Hepatocyte (in vitro differentiated cells): ENCODE data around the gene PTPRT. TPM values are rescaled to one million over a fixed set of nuclear protein-coding genes. Genes with fewer than 3 reads are reported as not detected.

Experiments
- DNase-seq: peaks from one replicate; pipeline ENCODE4 v3.0.0-alpha.2; 2016; ENCODE audit warnings: low spot score
- H2AFZ ChIP-seq: fragments of 200-600 bp; sonication (generic); 2 replicates; pipeline ENCODE4 v1.6.0; 2016; ENCODE audit warnings: antibody characterized with exemption, mild to moderate bottlenecking
- H3K27ac ChIP-seq: fragments of 200-600 bp; sonication (generic); 2 replicates; pipeline ENCODE4 v1.5.1; 2016; ENCODE audit warnings: mild to moderate bottlenecking
- H3K27me3 ChIP-seq: fragments of 200-600 bp; sonication (generic); 2 replicates; pipeline ENCODE4 v1.6.1; 2016
- H3K36me3 ChIP-seq: fragments of 200-600 bp; sonication (generic); replicated peaks from 2 replicates; pipeline ENCODE4 v1.5.1; 2016; ENCODE audit warnings: low read depth; ENCODE audit not compliant: insufficient read depth
- H3K4me1 ChIP-seq: fragments of 200-600 bp; sonication (generic); 2 replicates; pipeline ENCODE4 v1.5.1; 2016; ENCODE audit warnings: mild to moderate bottlenecking, moderate library complexity; ENCODE audit not compliant: insufficient read depth
- H3K4me2 ChIP-seq: fragments of 200-600 bp; sonication (generic); 2 replicates; pipeline ENCODE4 v1.6.0; 2016
- H3K4me3 ChIP-seq: fragments of 200-600 bp; sonication (generic); 2 replicates; pipeline ENCODE4 v1.5.1; 2016; ENCODE audit warnings: mild to moderate bottlenecking
- H3K79me2 ChIP-seq: fragments of 200-600 bp; sonication (generic); 2 replicates; pipeline ENCODE4 v1.6.0; 2017; ENCODE audit warnings: mild to moderate bottlenecking
- H3K9me2 ChIP-seq: fragments of 200-600 bp; sonication (generic); replicated peaks from 2 replicates; pipeline ENCODE4 v1.6.0; 2017; ENCODE audit warnings: mild to moderate bottlenecking; ENCODE audit not compliant: insufficient read depth
- H3K9me3 ChIP-seq: fragments of 200-600 bp; sonication (generic); 2 replicates; pipeline ENCODE4 v1.5.1; 2016; ENCODE audit warnings: low read depth, mild to moderate bottlenecking
- H4K20me1 ChIP-seq: fragments of 200-600 bp; sonication (generic); 2 replicates; pipeline ENCODE4 v1.6.0; 2016; ENCODE audit warnings: mild to moderate bottlenecking; ENCODE audit not compliant: insufficient read depth, poor library complexity, severe bottlenecking
- CTCF ChIP-seq: fragments of 200-600 bp; sonication (generic); IDR thresholded peaks from 2 replicates; pipeline ENCODE4 v1.5.1; 2016; ENCODE audit warnings: antibody characterized with exemption, mild to moderate bottlenecking; ENCODE audit not compliant: poor library complexity
- EZH2 ChIP-seq: fragments of 200-600 bp; sonication (generic); IDR thresholded peaks from 2 replicates; pipeline ENCODE4 v1.6.1; 2016; ENCODE audit warnings: antibody characterized with exemption, mild to moderate bottlenecking, borderline replicate concordance
- EZH2phosphoT487 ChIP-seq: fragments of 200-600 bp; sonication (generic); IDR thresholded peaks from one replicate; pipeline ENCODE4 v1.6.1; 2018; ENCODE audit warnings: antibody characterized with exemption, mild to moderate bottlenecking, low read depth, moderate library complexity; ENCODE audit not compliant: unreplicated experiment, severe bottlenecking
- WGBS: methylation state at CpG from one replicate; pipeline ENCODE4 v1.1.6; 2016; ENCODE audit warnings: low lambda C conversion rate; ENCODE audit errors: missing lambda C conversion rate; 5-methylcytosine and 5-hydroxymethylcytosine counted together
- polyA plus RNA-seq: library from polyadenylated mRNA; unstranded; fragments of >200 nt; fragmentation: Nextera tagmentation; extraction: Ambion mirVana; gene quantifications from 2 replicates; pipeline ENCODE4 v1.2.1, GENCODE V29; 2016
- total RNA-seq: library from RNA; depleted of rRNA; stranded (reverse); fragments of >200 nt; gene quantifications from 2 replicates; pipeline ENCODE4 v1.2.3, GENCODE V29; 2014

The PTPRT gene
- total and polyA plus RNA-seq, 2 experiments from 2014 or later: 0.47 to 0.83 TPM

DNA sequence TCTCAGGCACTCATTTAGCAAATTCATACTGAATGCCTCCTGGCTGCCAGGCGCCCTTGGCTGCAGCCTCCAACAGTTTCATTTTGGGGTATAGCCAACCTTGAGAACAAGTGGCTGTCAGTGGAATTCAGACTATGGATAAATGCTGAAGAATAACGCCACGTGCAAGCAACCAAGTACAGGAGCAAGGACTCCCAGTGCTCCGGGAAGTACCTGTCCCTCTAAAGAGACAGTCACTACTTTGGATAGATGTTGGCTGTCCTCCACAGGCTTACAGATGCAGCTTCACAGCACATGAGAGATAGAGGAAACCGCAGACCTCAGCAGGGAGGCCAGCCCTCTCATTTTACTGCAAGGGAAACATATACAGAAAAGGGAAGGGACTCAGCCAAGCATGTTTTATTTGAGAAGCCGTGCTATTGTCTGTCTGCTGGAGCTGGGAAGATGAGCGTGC, 658.2 kb downstream of the PTPRT start:
- Histone ChIP-seq H2AFZ (no peak overlapping the region), H3K9me3 (no peaks in the 10 kb centered on the region), H4K20me1 (no peaks in the 10 kb centered on the region), H3K27ac (no peak overlapping the region), H3K79me2 (no peaks in the 10 kb centered on the region), H3K27me3 (peaks cover 4% of the 10 kb centered on the region), H3K36me3 (no peaks in the 10 kb centered on the region), H3K4me2 (no peak overlapping the region), H3K9me2 (no peaks in the 10 kb centered on the region), H3K4me3 (no peak overlapping the region), H3K4me1 (no peaks in the 10 kb centered on the region)
- 77% methylated on average over 7 of the region's 7 CpGs for whole genome bisulfite sequencing
- DNase-seq: no peak
- no peak for TF ChIP-seq EZH2
- no peak for TF ChIP-seq EZH2phosphoT487
- TF ChIP-seq CTCF: no peak

DNA sequence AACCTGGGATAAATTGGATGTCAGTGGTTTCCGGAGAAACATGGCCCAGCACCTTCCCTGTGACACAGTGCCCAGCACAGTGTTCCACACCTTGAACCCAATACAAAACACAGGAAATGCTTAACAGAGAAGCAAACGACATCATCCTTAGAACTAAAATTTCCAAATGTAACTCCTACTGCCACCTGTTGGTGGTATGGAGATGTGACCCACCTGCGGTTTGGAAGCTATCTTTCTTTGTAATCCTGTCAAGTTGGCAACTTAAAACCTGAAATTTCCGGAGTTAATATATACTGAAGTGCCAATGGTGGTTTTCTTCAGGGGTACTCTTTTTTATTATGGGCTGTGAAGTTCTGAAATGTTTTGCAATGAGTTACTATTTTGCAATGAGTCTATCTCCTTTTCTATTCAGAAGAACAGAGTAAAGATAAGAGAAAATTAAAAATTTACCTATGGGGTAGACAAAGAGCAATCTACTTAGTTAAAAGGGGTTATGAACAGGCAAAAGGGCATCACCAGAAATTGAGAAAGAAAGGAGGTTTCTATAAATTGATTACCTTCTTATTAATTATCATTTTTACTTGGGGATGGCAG, 658.8 kb downstream of the PTPRT start:
- H3K36me3 ChIP-seq: no peaks in the 10 kb centered on the region
- no peak overlapping the region for H2AFZ ChIP-seq
- H3K4me1 ChIP-seq: no peaks in the 10 kb centered on the region
- H3K79me2 ChIP-seq: no peaks in the 10 kb centered on the region
- H3K9me3 ChIP-seq: no peaks in the 10 kb centered on the region
- no peak for TF ChIP-seq EZH2
- TF ChIP-seq CTCF: peak; percentile 67
- TF ChIP-seq EZH2phosphoT487: no peak
- WGBS: 29% methylated on average over 4 of the region's 4 CpGs
- peak; percentile 54 for DNase-seq
- H3K27ac ChIP-seq: no peak overlapping the region
- H3K27me3 ChIP-seq: peaks cover 4% of the 10 kb centered on the region
- no peak overlapping the region for H3K4me2 ChIP-seq
- no peaks in the 10 kb centered on the region for H3K9me2 ChIP-seq
- H3K4me3 ChIP-seq: no peak overlapping the region
- no peaks in the 10 kb centered on the region for H4K20me1 ChIP-seq

DNA sequence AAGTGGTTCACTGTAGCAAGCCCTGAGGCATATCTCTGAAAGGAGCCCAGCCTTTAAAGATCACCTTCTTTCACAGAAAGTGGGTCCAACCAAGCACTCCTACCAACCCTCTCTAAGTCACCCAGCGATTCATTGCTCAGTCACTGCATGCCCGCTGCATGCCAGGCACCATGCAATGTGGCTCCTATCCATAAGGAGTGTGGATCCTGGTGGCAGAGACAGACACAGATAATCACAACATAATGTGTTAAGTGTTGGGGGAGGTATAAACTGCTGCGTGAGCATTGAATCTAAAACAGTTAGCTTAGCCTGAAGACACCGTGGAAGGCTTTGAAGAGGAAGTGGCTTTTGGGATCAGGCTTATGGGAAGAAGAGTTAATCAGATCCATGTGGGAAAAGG, 659.5 kb downstream of the PTPRT start:
- no peaks in the 10 kb centered on the region for H3K9me2 ChIP-seq
- no peak overlapping the region for H2AFZ ChIP-seq
- DNase-seq: no peak
- no peaks in the 10 kb centered on the region for H3K9me3 ChIP-seq
- H3K79me2 ChIP-seq: no peaks in the 10 kb centered on the region
- peaks cover 4% of the 10 kb centered on the region for H3K27me3 ChIP-seq
- 62% methylated on average over 4 of the region's 4 CpGs for WGBS
- no peak overlapping the region for H3K4me3 ChIP-seq
- no peaks in the 10 kb centered on the region for H4K20me1 ChIP-seq
- no peak for TF ChIP-seq EZH2
- TF ChIP-seq CTCF: no peak
- no peak for TF ChIP-seq EZH2phosphoT487
- H3K4me2 ChIP-seq: no peak overlapping the region
- H3K27ac ChIP-seq: no peak overlapping the region
- H3K36me3 ChIP-seq: no peaks in the 10 kb centered on the region
- no peaks in the 10 kb centered on the region for H3K4me1 ChIP-seq

DNA sequence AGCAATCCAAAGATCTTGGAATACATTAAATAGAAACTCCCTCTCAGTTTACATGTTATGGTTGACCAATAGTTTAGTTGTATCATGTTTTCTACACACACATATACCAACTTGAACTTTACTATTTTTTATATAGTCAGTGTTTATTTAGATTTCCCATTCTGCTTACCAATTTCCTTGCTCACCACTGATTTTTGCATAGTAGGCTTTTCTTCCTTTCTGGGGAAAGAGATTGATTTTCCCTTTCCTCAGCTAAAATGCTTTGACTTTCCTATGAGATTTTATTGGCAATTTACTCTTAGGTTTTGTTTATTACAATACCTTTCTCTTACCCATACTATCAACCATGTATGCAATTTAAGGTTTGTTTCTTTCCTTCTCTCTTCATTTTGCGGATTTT, 665.6 kb downstream of the PTPRT start:
- Histone ChIP-seq H3K36me3 (no peaks in the 10 kb centered on the region), H3K9me3 (no peaks in the 10 kb centered on the region), H3K4me3 (no peak overlapping the region), H3K79me2 (no peaks in the 10 kb centered on the region), H3K27me3 (no peaks in the 10 kb centered on the region), H3K9me2 (no peaks in the 10 kb centered on the region), H4K20me1 (no peaks in the 10 kb centered on the region), H3K4me2 (no peak overlapping the region), H3K27ac (no peak overlapping the region), H2AFZ (no peak overlapping the region), H3K4me1 (no peaks in the 10 kb centered on the region)
- no peak for DNase-seq
- 60% methylated on average over 1 of the region's 1 CpG for WGBS
- TF ChIP-seq EZH2: no peak
